Thyroid gland (tissue), 4 donors: Measurements from ENCODE around the gene GAS2.

Source experiments
- POLR2A ChIP-seq, 2 donors: fragments of 450-650 bp; IDR thresholded peaks; one replicate each; pipeline ENCODE4 v1.6.1; 2017; ENCODE audit warnings: antibody characterized with exemption in 2 of 2, mild to moderate bottlenecking in 2 of 2, moderate library complexity in 1 of 2
- TF ChIP-seq, protein P1 (sequence below), 6 experiments: fragments of 200-600 bp in 3 of 6; fragments of 450-650 bp in 3 of 6; sonication (generic) in 3 of 6; IDR thresholded peaks; one replicate each; pipeline ENCODE4 v1.5.1; 2016 to 2019; ENCODE audit warnings: antibody characterized with exemption in 6 of 6, mild to moderate bottlenecking in 2 of 6, inconsistent platforms in 1 of 6, moderate library complexity in 1 of 6

DNA sequence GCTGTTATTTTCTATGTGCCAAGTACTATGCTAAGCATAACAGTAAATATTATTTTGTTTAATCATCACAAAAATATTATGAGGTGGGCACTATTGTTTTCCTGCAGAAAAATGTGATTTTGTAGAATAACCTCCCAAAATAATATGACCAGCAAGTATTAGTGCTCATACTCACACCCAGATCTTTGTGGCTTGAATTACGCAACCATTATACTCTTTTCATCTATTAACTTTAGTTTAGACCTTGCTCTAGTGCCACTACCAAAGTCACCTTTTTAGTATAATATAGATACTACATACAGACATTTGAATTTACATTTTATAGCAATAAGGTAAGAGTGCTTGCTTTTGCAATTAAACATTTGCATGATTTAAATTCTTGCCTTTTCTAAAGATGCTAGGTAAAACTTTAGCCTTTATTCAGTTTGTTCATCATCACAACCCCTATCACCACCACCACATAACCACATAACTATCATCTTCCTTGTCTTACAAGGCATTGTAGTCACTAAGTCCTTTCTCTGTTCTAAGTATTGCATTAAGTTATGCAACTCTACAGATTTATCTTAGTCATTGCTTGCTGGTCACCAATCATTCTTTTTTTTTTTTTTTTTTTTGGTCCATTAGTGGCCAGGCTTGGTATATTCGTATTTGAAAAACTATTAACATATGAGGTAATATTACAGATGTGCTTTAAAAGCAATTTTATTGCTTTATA is 68.4 kb downstream of the GAS2 start:
- TF ChIP-seq POLR2A (IDR thresholded peaks at IDR 0.05) = no peak
- TF ChIP-seq, protein P1, sequence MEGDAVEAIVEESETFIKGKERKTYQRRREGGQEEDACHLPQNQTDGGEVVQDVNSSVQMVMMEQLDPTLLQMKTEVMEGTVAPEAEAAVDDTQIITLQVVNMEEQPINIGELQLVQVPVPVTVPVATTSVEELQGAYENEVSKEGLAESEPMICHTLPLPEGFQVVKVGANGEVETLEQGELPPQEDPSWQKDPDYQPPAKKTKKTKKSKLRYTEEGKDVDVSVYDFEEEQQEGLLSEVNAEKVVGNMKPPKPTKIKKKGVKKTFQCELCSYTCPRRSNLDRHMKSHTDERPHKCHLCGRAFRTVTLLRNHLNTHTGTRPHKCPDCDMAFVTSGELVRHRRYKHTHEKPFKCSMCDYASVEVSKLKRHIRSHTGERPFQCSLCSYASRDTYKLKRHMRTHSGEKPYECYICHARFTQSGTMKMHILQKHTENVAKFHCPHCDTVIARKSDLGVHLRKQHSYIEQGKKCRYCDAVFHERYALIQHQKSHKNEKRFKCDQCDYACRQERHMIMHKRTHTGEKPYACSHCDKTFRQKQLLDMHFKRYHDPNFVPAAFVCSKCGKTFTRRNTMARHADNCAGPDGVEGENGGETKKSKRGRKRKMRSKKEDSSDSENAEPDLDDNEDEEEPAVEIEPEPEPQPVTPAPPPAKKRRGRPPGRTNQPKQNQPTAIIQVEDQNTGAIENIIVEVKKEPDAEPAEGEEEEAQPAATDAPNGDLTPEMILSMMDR (IDR thresholded peaks at IDR 0.05) = no peak
